ENCODE results near the gene FBXL22. TPM values are rescaled to one million over a fixed set of nuclear protein-coding genes. Genes with fewer than 3 reads are reported as not detected.

FBXL22 gene
- total RNA-seq, 2 experiments from 2014 or later = 0.43 to 0.44 TPM

- no peak for DNase-seq
- Mint-ChIP-seq H3K27ac (no peak overlapping the region), H3K27me3 (ENCODE audit: low read depth) (no peaks in the 10 kb centered on the region), H3K9me3 (no peaks in the 10 kb centered on the region), H3K4me1 (ENCODE audit: low read depth) (peaks cover 77% of the 10 kb centered on the region), H3K4me3 (no peak overlapping the region), H3K36me3 (ENCODE audit: low read depth) (peaks cover 24% of the 10 kb centered on the region)
- CTCF ChIA-PET = interaction anchor here (0.8 to 8.6 kb wide), 4 partner anchors 15 to 305 kb away, joined by 3 to 101 read pairs (median 3); no protein-coding TSS in a partner anchor
- intact Hi-C loops (cut with micrococcal nuclease) = no loop called here
Measured at GRCh38 chr15:63595688-63596087, 1.5 kb upstream of the FBXL22 start.

- intact Hi-C loops (cut with micrococcal nuclease) = no loop called here
- Mint-ChIP-seq H3K27ac (peak overlapping the region; percentile 33), H3K4me3 (no peak overlapping the region), H3K27me3 (ENCODE audit: low read depth) (no peaks in the 10 kb centered on the region), H3K9me3 (no peaks in the 10 kb centered on the region), H3K4me1 (ENCODE audit: low read depth) (peaks cover 69% of the 10 kb centered on the region), H3K36me3 (ENCODE audit: low read depth) (peaks cover 16% of the 10 kb centered on the region)
- CTCF ChIA-PET = interaction anchor here (0.8 to 8.6 kb wide), 5 partner anchors 23 to 306 kb away, joined by 3 to 101 read pairs (median 3); no protein-coding TSS in a partner anchor
- peak; percentile 37 for DNase-seq
Measured at GRCh38 chr15:63596676-63597037, 530 bp upstream of the FBXL22 start.

GRCh38 chr15:63597821-63598220 is 634 bp downstream of the FBXL22 start:
- CTCF ChIA-PET = interaction anchor here (1.1 to 8.6 kb wide), 4 partner anchors 45 to 132 kb away, joined by 3 to 101 read pairs (median 12); no protein-coding TSS in a partner anchor
- intact Hi-C loops (cut with micrococcal nuclease) = no loop called here
- H3K9me3 Mint-ChIP-seq = no peaks in the 10 kb centered on the region
- H3K27ac Mint-ChIP-seq = no peak overlapping the region
- no peaks in the 10 kb centered on the region for H3K27me3 Mint-ChIP-seq (ENCODE audit: low read depth)
- H3K36me3 Mint-ChIP-seq (ENCODE audit: low read depth) = peaks cover 12% of the 10 kb centered on the region
- H3K4me1 Mint-ChIP-seq (ENCODE audit: low read depth) = peaks cover 69% of the 10 kb centered on the region
- H3K4me3 Mint-ChIP-seq = no peak overlapping the region
- DNase-seq = no peak

DNA sequence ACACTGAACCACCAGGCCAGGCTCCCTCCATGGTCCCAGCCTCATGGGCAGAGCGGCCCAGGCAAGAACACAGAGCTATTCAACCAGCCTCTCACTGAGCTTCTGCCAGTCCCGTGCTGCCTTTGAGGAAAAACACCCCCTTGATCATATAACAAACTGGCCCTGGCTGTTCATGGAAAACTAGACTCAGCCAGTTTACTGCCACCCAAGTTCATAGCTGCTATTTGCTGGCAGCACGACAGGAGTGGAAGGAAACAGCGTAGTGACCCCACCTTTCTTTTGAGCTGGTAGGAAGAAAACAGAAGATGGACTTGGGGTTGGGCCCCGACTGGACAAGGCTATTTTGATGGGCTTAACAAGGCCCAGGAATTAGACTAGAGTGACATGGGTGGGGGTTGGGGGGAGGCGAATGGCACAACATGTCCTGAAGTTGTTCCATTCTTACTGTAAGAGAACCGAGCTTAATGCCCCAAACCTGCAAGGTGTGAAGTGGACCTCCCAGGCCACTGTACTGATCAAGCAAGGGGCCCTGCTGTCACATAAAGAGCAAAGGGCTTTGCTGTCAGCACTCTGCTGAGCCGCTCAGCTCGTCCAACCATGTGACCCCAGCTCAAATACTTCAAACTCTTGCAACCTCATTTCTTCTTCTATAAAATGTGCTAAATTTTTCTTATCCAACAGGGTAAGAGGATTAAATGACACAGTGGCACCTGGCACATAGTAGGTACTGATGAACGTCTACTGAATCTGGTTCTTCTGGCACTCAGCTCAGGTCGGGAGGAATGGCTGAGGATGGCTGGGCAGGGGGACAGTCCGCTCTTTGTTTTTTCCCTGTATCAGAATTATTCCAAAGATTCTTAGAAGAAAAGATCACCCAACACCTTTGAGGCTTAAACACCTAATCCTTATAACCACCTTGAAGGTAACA is 1.6 kb downstream of the FBXL22 start:
- intact Hi-C loops (cut with micrococcal nuclease) = loop anchor here (1.0 kb wide), 3 partner anchors 7 to 132 kb away; partner anchors contain the start of gene USP3
- CTCF ChIA-PET = interaction anchor here (0.6 to 8.6 kb wide), 24 partner anchors 9 to 293 kb away, joined by 3 to 101 read pairs (median 5); no protein-coding TSS in a partner anchor
- Mint-ChIP-seq H3K4me3 (peak overlapping the region; percentile 85), H3K27me3 (ENCODE audit: low read depth) (no peaks in the 10 kb centered on the region), H3K27ac (peak overlapping the region; percentile 83), H3K36me3 (ENCODE audit: low read depth) (peaks cover 7% of the 10 kb centered on the region), H3K9me3 (no peaks in the 10 kb centered on the region), H3K4me1 (ENCODE audit: low read depth) (peaks cover 60% of the 10 kb centered on the region)
- no peak for DNase-seq

GRCh38 chr15:63599401-63600000 is 2.3 kb downstream of the FBXL22 start:
- peak; percentile 72 for DNase-seq
- Mint-ChIP-seq H3K27ac (peak overlapping the region; percentile 83), H3K4me1 (ENCODE audit: low read depth) (peaks cover 55% of the 10 kb centered on the region), H3K4me3 (peak overlapping the region; percentile 85), H3K27me3 (ENCODE audit: low read depth) (no peaks in the 10 kb centered on the region), H3K9me3 (no peaks in the 10 kb centered on the region), H3K36me3 (ENCODE audit: low read depth) (peaks cover 2% of the 10 kb centered on the region)
- CTCF ChIA-PET = interaction anchor here (0.7 to 8.6 kb wide), 25 partner anchors 11 to 494 kb away, joined by 3 to 101 read pairs (median 5); no protein-coding TSS in a partner anchor
- intact Hi-C loops (cut with micrococcal nuclease) = loop anchor here (1.0 kb wide), 3 partner anchors 8 to 133 kb away; partner anchors contain the start of gene USP3

DNA sequence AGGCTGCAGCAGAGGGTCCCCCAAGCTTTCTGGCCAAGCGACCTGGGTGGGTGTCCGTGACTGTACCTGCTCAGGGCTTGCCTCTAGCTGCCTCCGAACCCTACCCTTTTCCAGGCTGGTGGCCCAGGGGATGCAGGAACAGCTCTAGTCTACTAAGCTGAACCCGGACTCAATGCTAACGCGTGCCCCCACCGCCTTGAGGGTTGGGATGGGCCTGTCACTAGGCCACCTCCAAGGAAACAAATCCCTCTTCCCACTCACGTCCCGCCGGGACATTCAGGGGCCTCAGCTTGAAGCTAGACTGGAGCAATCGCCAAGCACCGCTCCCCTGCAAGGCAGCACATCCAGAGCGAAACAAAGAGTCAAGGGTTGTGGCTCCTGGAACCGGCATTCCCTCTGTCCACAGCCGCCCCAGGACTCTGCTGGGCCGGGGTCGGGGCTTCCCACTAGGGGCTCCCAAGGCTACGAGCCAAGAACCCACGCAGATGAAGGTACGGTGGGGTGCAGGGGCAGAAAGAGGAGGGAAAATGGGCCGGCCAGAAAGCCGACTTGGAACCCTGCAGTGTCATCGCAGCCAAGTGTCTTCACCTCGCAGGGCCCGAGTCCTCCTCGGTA is 2.9 kb downstream of the FBXL22 start:
- Mint-ChIP-seq H3K27me3 (ENCODE audit: low read depth) (no peaks in the 10 kb centered on the region), H3K27ac (peak overlapping the region; percentile 83), H3K4me3 (peak overlapping the region; percentile 85), H3K36me3 (ENCODE audit: low read depth) (no peaks in the 10 kb centered on the region), H3K4me1 (ENCODE audit: low read depth) (peaks cover 53% of the 10 kb centered on the region), H3K9me3 (no peaks in the 10 kb centered on the region)
- CTCF ChIA-PET = interaction anchor here (0.9 to 8.6 kb wide), 19 partner anchors 11 to 493 kb away, joined by 3 to 101 read pairs (median 6); no protein-coding TSS in a partner anchor
- intact Hi-C loops (cut with micrococcal nuclease) = loop anchor here (2.0 to 5.0 kb wide), 3 partner anchors 311 to 553 kb away; no protein-coding TSS in a partner anchor
- peak; percentile 31 for DNase-seq

GRCh38 chr15:63600616-63601025 is 3.4 kb downstream of the FBXL22 start:
- CTCF ChIA-PET = interaction anchor here (0.9 to 8.6 kb wide), 13 partner anchors 10 to 492 kb away, joined by 3 to 101 read pairs (median 7); no protein-coding TSS in a partner anchor

DNA sequence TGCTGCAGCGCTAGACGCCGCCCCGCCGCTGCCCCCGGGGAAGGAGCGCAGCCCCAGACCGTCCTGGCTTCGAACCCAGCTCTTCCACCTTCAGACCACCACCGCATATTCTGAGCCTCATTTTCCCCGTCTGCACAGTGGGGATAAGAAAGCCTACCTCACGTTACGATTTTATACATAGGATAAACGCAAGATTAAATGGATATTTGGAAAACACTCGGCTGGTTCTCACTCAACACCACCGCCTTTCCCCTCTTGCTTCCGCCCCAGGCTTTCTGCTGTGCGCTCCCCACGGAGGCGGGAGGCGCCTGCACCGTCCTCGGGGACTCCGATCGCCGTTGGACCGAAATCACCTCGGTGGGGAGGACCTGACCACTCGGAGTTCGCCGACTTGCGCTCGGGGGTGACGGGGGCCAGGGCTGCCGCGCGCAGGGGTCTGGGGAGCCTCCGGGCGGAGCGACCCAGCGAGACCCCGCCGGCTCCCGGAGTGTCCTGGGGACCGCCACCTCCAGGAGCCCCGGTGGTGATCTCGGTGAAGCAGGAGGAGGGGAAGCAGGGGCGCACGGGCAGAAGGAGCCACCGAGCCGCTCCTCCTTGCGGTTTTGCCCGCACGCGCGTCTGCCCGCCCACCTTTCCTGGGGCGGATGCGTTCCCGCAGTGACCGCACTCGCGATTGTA is 4.0 kb downstream of the FBXL22 start:
- Mint-ChIP-seq H3K27me3 (ENCODE audit: low read depth) (no peaks in the 10 kb centered on the region), H3K36me3 (ENCODE audit: low read depth) (no peaks in the 10 kb centered on the region), H3K9me3 (no peaks in the 10 kb centered on the region), H3K4me3 (peak overlapping the region; percentile 90), H3K4me1 (ENCODE audit: low read depth) (peaks cover 54% of the 10 kb centered on the region), H3K27ac (peak overlapping the region; percentile 93)
- peak; percentile 73 for DNase-seq
- intact Hi-C loops (cut with micrococcal nuclease) = loop anchor here (2.0 to 5.0 kb wide), 3 partner anchors 312 to 554 kb away; no protein-coding TSS in a partner anchor
- CTCF ChIA-PET = interaction anchor here (1.2 to 8.6 kb wide), 9 partner anchors 10 to 467 kb away, joined by 4 to 101 read pairs (median 8); no protein-coding TSS in a partner anchor

More at GRCh38 chr15:63600616-63601025, 3.4 kb downstream of the FBXL22 start:
- Mint-ChIP-seq H3K4me1 (ENCODE audit: low read depth) (peaks cover 54% of the 10 kb centered on the region), H3K27ac (peak overlapping the region; percentile 93), H3K36me3 (ENCODE audit: low read depth) (no peaks in the 10 kb centered on the region), H3K27me3 (ENCODE audit: low read depth) (no peaks in the 10 kb centered on the region), H3K9me3 (no peaks in the 10 kb centered on the region), H3K4me3 (peak overlapping the region; percentile 90)
- peak; percentile 87 for DNase-seq
- intact Hi-C loops (cut with micrococcal nuclease) = loop anchor here (2.0 to 5.0 kb wide), 3 partner anchors 312 to 553 kb away; no protein-coding TSS in a partner anchor

- no peaks in the 10 kb centered on the region for H3K27me3 Mint-ChIP-seq (ENCODE audit: low read depth)
- intact Hi-C loops (cut with micrococcal nuclease) = loop anchor here (2.0 to 5.0 kb wide), 3 partner anchors 313 to 554 kb away; no protein-coding TSS in a partner anchor
- H3K27ac Mint-ChIP-seq = peak overlapping the region; percentile 93
- peaks cover 52% of the 10 kb centered on the region for H3K4me1 Mint-ChIP-seq (ENCODE audit: low read depth)
- peak overlapping the region; percentile 90 for H3K4me3 Mint-ChIP-seq
- DNase-seq = no peak
- no peaks in the 10 kb centered on the region for H3K36me3 Mint-ChIP-seq (ENCODE audit: low read depth)
- H3K9me3 Mint-ChIP-seq = no peaks in the 10 kb centered on the region
- CTCF ChIA-PET = interaction anchor here (0.6 to 8.6 kb wide), 6 partner anchors 9 to 136 kb away, joined by 3 to 101 read pairs (median 12); no protein-coding TSS in a partner anchor
Measured at GRCh38 chr15:63601704-63602185, 4.6 kb downstream of the FBXL22 start.

DNA sequence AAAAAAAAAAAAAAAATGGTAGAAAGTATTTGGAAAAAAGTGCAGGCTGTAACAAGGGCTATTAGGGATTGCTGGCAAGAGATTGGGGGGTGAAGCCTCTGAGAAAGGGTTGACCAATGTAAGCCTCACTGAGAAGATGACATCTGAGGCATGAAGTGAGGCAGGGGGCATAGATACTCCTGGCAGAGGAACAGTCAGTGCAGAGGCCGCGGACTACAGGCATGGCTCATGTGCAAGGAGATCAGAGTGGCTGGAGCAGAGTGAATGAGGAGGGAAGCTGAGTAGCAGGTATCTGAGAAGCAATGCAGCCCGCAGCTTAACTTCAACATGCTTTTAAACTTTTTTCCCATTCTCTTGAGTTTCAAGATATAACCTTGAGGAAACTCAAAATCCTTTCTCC is 5.4 kb downstream of the FBXL22 start:
- intact Hi-C loops (cut with micrococcal nuclease) = loop anchor here (5.0 kb wide), 2 partner anchors 410 to 555 kb away; no protein-coding TSS in a partner anchor
- Mint-ChIP-seq H3K4me3 (peak overlapping the region; percentile 19), H3K9me3 (no peaks in the 10 kb centered on the region), H3K27ac (no peak overlapping the region), H3K36me3 (ENCODE audit: low read depth) (peaks cover 1% of the 10 kb centered on the region), H3K4me1 (ENCODE audit: low read depth) (peaks cover 45% of the 10 kb centered on the region), H3K27me3 (ENCODE audit: low read depth) (no peaks in the 10 kb centered on the region)
- CTCF ChIA-PET = interaction anchor here (0.7 to 8.6 kb wide), 4 partner anchors 8 to 226 kb away, joined by 3 to 101 read pairs (median 18); no protein-coding TSS in a partner anchor
- no peak for DNase-seq

Measured in activated naive CD4-positive, alpha-beta T cell treated with anti-CD3 and anti-CD28 coated beads for 36 hours (primary cell).